HG02885 (cell line): ENCODE data around the gene HOXC10.

Source experiments
- ATAC-seq: cut with Tn5 transposase; IDR thresholded peaks from one replicate; pipeline ENCODE4 v1.9.1; 2021; ENCODE audit warnings: mild to moderate bottlenecking; ENCODE audit not compliant: unreplicated experiment, poor library complexity

HOXC10 gene

DNA sequence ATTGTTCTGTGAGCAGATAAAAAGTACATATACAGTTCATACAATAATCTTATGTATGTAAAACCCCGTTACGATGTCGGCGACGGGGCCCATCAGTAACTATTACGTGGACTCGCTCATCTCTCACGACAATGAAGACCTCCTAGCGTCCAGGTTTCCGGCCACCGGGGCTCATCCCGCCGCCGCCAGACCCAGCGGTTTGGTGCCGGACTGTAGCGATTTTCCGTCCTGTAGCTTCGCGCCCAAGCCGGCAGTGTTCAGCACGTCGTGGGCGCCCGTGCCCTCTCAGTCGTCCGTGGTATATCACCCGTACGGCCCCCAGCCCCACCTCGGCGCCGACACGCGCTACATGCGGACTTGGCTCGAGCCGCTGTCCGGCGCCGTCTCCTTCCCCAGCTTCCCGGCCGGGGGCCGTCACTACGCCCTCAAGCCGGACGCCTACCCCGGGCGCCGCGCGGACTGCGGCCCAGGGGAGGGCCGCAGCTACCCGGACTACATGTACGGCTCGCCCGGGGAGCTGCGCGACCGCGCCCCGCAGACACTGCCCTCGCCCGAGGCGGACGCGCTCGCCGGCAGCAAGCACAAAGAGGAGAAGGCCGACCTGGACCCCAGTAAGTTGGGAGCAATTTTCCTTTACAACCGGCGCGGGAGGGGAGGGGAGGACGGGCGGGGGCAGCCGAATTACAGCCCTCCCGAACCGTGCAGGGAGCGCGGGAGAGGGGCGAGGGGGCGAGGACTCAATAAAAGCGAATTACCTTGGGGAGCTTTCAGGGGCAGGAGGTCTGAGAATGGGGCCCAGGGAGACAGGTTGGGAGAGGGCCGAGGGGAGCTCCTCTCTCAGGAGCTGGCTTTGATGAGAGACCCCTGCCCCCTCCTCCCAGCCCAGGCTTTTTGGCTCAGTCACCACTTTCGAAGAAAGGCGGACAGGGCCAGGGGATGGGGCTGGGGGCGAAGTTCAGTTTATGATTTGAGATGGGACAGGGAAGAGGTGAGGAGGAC is 15.5 kb downstream of the HOXC10 start, which contains the start of gene HOXC9:
TSS of gene HOXC9 (plus strand) at position 46 of the 999 bp plus-strand sequence. CDS start at position 74, 28 bp downstream.
- ATAC-seq, result no peak

DNA sequence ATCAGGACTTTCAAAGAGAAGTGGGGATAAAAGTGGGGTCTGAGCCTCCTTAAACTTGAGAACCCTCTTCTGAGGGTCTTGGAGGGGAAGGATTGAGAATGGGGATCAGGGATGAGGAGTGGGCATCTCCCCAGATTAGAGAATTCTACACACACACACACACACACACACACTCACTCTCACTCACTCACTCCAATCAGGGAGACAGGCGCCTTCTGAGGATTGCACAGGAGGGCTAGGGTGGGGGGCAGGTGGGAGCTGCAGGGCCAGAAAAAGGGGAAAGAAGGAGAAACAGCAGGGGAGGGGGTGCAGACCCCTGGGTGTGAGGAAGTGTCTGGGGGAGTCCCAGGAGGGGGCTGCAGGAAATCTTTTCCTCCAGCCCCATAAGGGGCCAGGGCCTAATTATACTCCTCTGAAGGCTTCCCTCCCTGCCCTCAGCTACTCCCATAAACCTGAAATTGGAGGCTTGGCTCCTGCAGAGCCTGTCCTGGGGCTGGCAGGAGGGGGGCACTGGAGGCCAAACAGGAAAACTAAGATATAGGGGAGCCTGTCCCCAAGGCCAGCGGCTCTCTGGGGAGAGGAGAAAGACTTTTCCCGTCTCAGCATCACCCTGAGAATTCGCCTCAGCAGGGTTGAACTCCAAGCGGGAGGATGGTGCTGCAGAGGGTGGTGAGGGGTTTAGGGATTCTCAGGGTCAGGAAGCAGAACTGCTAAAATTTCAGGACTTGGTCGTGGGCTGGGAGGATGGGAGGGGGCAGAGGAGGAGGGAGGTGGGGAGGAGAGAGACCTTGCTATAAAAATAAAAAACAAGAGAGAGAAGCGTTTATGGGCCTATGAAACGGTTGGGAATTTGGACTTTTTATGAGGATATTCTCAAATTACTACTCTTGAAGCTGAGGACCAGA is 16.6 kb downstream of the HOXC10 start:
- no peak for ATAC-seq

DNA sequence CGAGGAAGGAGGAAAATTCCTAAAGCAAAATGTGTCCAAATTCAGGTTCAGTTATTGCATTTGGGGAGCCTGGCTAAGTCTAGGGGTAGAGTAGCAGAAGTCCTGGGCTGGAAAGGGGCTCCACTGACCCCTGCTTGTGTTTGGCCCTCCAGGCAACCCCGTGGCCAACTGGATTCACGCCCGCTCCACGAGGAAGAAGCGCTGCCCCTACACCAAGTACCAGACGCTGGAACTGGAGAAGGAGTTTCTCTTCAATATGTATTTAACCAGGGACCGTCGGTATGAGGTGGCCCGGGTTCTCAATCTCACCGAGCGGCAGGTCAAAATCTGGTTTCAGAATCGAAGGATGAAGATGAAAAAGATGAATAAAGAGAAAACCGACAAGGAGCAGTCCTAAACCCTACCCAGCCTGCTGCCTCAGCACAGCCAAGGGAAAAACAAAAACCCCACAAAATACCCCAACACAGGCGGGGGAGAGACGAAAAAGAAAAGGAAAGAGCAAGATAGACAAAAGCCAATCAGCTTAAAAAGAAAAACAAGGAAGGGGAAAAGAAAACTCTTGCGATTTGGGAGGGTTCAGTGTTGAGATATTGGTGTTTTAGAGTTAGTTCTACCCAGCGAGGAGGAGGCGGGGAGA is 17.4 kb downstream of the HOXC10 start:
- no peak for ATAC-seq

DNA sequence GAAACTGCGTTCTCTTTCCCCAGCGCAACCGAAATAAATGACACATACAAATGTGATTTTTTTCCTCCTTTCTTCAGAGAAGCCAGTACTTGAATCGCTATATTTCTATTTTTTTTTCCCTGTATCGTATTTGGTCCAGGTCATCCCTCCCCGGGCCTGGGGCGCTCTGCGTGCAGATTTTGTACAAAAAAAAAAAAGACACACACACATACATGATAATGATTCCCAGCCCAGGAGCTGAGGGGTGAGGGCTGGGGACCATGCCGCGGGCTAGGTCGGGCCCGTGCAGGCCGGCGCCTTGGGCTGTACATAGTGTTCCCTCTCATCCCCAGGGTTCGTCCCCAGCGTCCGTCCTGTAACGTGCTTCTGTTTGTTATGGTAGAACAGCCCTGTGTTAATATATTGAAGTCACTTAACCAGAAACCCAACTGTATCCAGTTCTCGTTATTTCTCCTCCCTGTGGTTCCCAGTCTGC is 18.0 kb downstream of the HOXC10 start:
- ATAC-seq, result no peak

DNA sequence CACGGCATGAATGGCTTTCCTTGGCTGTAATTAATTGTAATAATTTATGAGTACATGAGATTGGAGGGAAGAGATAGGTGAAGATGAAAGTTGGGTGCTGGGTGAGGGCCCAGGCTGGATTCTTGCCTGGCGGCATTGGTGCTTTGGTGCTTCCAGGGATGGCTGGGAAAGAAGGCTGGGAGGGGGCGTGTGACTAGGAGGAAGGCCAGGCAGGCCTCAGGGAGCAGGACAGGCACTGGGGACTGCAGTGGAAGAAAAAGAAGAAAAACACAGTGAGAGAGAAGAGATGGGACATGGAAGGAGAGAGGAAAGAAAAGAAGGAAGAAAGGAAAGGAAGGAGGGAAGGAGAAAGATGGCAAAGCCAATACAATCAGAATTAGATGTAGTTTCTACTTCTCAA is 18.7 kb downstream of the HOXC10 start:
- ATAC-seq, result no peak

DNA sequence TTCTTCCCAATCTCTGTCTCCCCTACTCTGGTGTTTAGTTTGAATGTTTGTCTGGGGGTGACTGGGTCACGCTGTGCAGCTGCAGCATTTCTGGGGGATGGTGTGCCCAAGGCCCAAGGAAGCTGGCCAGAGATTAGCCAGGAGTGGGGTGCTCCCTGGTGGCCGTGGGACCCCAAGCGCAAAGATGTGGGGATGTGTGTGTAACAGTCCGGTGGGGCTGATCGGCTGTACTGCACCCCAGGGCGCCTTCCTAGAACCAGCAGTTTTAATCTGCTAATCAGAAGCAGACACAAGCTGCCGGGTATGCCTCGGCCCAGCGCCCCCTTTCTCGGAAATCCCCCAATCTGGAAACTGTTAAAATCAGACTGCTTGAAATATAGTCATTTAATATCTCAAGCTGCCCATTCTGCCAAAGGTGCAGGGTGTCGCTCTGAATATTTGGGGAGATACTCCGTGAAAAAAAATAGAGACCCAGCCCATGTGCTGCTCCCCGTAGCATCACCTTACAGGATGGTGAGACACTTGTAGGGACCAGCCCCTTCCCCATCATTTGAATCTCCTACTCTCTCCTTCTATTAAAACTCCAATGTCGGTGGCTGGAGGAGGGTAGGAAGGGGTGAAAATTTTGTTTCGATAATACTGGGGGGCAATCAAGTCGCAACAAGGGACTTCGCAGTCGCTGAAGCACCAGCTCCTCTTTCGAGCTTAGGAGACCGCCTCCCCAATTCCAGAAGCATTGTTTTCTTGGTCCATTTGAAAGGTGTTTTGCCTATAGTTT is 19.3 kb downstream of the HOXC10 start:
- ATAC-seq, result no peak

DNA sequence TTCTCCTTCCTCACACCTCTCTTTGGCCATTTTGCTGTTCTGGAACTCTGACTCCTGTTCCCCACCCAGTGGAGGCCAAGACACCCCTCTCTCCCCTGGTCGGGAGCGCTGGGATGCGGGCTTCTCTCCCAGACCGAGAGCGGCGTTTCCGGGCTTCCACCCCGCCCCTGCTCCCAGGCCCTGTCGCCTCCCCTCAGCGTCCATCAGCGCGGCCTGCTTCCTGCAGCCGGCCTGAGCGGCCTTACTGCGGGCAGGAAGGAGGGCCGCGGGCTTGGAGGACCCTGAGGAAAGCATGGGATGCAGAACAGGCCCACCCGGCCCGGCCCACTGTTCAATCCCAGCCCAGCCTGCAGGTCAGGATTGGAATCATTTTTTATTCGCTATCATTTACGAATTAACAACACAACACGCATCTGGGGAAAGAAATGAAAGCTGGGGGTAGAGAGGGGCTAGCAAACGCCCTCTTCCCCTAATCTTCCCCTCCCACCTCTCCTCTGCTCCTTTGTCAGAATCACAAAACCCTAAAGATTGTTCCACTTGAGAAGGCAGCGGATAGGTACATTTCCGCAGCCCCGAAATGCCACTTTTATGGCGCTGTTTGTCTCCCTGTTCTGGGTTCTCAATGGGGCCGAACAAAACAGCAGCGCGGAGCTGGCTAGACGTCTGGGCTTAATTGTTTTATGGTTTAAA is 20.0 kb downstream of the HOXC10 start:
- no peak for ATAC-seq

DNA sequence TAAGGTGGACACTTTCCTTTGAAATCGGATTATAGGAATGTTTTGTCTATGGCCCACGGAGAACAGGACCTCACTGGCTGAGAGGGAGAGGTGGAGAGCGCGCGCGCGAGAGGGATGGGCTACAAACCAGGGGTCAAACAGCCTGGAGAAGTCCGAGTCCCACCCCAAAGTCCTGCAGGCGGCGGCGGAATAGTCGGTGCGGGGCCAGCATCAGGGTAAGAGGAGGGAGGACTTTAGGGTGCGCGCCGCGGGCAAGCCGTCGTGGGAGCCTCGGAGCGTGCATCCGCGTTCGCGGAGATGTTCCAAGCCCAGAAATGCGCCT is 20.5 kb downstream of the HOXC10 start:
- no peak for ATAC-seq

DNA sequence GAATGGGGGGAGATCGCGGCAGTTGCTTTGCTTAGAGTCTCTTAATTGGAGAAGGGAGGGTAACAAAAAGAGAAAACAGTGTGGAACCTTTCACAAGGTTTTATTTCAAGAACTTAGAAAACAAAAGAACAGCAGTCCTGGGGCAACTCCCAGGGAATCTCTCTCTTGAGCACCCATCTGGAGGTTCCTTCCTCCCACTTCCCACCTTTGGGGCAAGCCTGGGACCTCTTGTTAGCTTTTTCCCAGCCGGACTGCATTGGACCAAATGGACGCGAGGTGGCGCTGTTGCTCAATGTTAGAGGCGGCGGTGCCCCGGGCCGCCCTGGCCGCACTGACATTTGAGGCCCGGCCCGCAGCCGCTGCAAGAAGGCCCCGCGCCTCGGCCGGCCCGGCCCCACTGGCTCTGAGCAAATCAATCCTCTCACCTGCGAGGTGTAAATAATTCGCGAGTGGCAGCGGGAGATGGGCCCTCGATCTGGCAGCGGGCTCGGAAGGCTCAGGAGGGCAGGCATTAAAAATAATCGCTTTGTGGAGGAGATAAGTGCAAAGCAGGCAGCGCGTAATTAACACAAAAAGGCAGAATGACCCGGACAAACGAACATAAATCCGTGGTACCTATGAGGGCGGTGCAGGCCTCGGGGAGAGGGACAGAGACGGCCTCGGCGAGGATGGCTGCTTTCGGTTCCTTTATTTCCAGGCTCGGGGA is 21.1 kb downstream of the HOXC10 start:
- peak; percentile 73 for ATAC-seq

DNA sequence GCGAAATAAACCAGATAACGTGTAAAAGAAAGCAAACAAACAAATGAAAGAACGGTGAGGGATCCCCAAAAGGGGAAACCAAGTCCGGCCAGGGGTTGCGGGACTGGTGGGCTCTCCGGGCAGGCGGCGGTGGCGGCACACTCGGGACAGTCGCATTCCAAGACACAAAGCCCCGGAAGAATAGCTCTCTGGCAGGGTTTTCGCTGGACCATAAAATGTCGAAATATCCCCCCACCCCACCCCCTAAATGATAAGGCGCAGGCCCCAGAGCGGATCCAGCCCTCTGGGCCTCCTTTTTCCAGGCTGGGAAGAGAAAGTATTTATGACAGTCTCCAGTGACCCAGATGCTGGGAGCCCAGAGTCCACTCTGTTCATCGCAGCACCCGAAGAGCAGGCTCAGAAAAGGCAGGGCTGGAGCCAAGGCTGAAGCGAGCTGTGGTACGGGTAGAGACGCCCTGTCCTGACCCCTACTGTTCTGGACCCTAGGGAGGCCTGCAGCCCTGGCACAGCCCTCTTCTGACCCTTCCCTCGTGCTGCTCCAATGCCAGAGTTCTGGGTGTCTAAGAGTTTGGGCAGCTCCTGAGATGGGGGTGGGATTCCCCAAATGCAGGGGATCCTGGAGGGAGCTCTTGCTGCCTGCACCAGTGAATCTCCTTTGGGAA is 21.7 kb downstream of the HOXC10 start:
- ATAC-seq, result no peak

DNA sequence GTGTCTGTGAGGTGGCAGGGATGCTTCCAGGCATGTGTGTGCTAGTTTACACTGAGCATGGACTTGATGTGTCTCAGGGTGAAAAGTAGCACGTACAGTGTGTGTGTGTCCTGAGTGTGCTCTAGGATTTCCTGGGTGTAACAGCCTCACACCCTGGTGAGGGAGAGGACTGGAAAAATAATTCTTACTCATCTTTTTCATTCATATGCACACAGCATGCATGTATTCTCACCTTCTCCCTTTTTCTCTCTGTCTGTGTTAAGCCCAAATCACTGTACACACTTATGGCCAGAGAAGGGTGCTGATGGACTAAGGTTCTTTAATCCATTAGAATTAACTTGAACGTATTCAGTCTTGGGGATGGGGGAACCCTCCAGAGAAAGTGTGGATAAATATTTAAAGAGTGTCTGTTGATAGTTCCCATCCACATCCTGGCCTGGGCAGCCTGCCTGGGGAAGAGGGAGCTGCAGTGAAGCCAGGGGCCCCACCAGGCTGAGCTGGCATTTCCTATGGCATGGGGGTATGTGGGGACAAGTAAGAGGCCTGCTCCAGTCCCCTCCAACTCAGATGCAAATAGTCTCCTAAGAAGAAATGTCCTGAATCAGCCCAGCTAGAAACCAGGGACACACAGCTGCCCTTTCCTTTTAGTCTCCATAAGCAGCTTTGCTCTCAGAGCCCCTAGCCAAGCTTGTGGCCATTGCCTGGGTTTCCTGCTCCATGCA is 22.8 kb downstream of the HOXC10 start:
- ATAC-seq, result no peak

DNA sequence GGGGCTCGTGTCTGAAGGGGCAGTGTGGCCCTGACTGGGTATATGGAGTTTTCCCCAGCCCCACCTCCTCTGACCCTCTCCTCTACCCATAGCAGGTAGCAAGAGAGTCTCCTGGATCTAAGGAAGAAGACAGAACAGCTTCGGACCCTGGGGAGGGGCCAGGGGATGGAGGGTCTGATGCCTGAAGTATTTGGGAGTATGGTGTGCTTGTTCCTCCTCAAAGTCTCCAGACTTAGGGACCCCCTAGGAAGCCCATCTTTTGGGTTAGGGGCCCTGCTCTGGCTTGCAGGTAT is 23.3 kb downstream of the HOXC10 start:
- no peak for ATAC-seq

DNA sequence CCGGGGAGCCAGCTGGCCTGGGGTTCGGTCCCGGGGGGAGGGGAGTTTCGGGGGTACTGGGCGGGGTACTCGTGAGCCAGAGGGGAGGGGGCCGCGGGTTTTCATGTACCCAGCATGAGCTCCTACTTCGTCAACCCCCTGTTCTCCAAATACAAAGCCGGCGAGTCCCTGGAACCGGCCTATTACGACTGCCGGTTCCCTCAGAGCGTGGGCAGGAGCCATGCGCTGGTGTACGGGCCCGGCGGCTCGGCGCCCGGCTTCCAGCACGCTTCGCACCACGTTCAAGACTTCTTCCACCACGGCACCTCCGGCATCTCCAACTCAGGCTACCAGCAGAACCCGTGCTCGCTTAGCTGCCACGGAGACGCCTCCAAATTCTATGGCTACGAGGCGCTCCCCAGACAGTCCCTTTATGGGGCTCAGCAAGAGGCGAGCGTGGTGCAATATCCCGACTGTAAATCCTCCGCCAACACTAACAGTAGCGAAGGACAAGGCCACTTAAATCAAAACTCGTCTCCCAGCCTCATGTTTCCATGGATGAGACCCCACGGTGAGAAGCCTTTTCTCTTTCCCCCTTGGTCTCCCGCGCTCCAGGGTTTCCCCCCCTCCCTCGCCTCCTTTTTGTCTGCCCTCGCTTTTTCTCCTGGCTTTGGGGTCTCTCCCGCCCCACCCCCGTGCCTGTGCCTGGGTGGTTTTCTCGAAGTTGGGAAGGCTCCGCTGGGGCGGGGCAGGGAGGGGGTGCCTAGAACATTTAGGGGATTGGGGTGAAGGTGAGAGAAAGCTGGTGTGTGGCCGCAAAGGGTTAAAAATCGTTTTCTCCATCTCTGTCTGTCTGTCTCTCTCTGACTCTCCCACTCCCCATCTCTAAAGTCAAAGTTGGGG is 24.5 kb downstream of the HOXC10 start:
- ATAC-seq, result no peak

DNA sequence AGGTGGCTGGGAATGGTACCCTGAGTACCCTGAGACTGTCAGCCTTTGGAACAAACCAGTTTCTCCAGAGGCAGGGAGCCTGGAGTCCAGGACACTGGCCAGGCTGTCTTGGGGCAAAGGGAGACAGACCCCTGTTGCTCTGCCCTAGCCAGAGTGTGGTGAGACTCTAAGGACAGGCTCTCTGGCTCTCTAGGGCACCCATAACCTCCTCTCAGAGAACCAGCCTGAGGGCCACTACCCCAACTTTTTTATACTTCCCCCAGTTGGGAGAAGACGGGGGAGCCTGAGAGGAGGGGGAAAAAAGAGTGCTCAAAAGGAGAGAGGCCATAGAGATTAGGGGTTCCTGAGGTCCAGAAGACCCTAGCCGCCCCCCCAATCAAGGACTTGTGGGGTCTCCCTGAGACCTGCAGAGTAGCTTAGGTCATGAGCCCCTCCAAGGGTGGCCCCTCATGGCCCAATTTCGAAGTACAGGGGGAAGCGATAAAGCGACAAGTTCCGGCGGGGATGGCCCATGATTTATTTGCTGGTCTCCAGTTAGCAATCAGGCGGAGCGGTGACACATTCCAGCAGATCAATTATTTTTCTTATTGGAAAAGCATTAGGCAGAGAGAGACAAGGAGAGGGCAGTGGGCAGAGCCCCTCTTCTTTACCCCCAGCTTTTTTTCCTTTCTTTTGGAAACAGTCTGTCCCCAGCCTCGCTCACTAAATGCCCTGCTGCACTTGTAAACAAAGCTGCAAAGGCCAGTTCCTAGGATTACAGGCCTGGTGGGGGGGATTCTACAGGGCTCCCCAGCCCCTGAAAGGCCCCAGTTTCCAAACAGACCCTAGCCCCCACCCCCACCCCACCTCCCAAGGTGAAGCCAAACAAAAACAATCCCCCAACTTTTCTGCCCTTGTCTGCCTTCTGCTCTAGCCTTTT is 25.4 kb downstream of the HOXC10 start:
- no peak for ATAC-seq

DNA sequence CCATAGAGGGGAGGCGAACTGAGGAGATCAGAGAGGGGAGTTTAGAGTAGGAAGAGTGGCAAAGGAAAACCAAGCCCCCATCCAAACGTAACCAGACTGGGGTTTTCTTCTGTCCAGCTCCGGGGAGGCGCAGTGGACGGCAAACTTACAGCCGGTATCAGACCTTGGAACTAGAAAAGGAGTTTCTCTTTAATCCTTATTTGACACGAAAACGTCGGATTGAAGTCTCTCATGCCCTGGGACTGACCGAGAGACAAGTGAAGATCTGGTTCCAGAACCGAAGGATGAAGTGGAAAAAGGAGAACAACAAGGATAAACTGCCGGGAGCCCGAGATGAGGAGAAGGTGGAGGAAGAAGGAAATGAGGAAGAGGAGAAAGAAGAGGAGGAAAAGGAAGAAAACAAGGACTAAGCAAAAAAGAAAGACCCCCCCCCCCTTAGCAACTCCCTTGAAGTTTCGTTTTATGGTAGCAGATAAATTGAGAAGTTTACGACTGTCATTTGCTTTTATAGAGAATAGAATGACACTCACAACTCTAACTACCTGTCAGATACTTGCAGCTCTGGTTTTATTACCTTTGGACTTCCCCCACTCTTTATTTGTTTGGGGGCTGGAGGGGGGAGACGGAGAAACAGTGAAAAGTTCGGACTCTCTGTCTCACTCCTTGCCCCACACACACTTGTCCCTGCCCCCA is 26.2 kb downstream of the HOXC10 start:
- ATAC-seq, result no peak
